AG04450 (cell line): ENCODE data around the gene ATM. TPM values are rescaled to one million over a fixed set of nuclear protein-coding genes. Genes with fewer than 3 reads are reported as not detected.
"Not testable (repeated sequence)": the region's sequence is repeated elsewhere in the genome, so short reads cannot be mapped to it uniquely, and the experiment has no call there.

Experiments used
- CTCF ChIA-PET: fragments of 300-600, 350-600 bp; formaldehyde crosslinking; extraction: SDS; loops from one replicate; lab custom pipeline; 2022; ENCODE audit warnings: antibody characterized with exemption, inconsistent platforms; lab: Charles Lee
- POLR2A ChIA-PET: fragments of 350-600 bp; formaldehyde crosslinking; extraction: SDS; loops from one replicate; lab custom pipeline; 2021; ENCODE audit warnings: antibody characterized with exemption, inconsistent platforms; lab: Yijun Ruan, JAX
- DNase-seq: peaks from one replicate; pipeline ENCODE4 v3.0.0-alpha.2; 2011; ENCODE audit warnings: low read depth, low spot score
- H3K27ac ChIP-seq: one replicate; pipeline ENCODE4 v1.5.1; 2012; ENCODE audit warnings: low read depth, low read length, control low read depth
- H3K27me3 ChIP-seq: one replicate; pipeline ENCODE4 v1.6.0; 2012; ENCODE audit warnings: low read length; ENCODE audit not compliant: control insufficient read depth, insufficient read depth
- H3K4me3 ChIP-seq: 2 replicates; pipeline ENCODE4 v1.5.1; 2011; ENCODE audit warnings: mild to moderate bottlenecking, low read depth, low read length, control low read depth
- H3K9me3 ChIP-seq: 2 replicates; pipeline ENCODE4 v1.5.1; 2012; ENCODE audit warnings: low read length; ENCODE audit not compliant: control insufficient read depth, insufficient read depth
- polyA plus RNA-seq: library from polyadenylated mRNA; depleted of rRNA; stranded (reverse); fragments of >200 nt; gene quantifications from 2 replicates; pipeline ENCODE4 v1.2.3, GENCODE V29; 2011
- TF ChIP-seq, protein P1 (sequence below): IDR thresholded peaks from 2 replicates; pipeline ENCODE4 v1.5.1; 2011; ENCODE audit warnings: low read depth, low read length, control low read depth, inconsistent platforms

The ATM gene
- polyA plus RNA-seq, 1 experiment, result 53.2 TPM

DNA sequence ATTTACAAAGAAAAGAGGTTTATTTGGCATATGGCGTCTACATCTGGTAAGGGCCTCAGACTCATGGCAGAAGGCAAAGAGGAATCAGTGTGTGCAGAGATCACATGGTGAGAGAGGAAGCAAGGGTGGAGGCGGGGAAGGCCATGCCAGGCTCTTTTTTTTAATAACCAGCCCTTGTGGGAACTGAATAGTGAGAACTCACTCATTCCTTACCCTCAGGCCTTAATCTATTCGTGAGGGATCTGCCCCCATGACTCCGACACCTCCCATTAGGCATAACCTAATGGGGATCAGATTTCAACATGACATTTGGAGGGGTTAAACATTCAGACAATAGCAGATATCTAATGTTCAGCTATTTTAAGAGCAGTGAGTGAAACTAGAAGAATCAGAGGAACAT is 55.7 kb downstream of the ATM start:
- H3K9me3 ChIP-seq, result no peaks in the 10 kb centered on the region
- no peak for DNase-seq
- CTCF ChIA-PET, result no interaction called here
- POLR2A ChIA-PET, result no interaction called here
- H3K27me3 ChIP-seq, result no peaks in the 10 kb centered on the region
- no peak overlapping the region for H3K4me3 ChIP-seq
- no peak overlapping the region for H3K27ac ChIP-seq
- TF ChIP-seq, protein P1, sequence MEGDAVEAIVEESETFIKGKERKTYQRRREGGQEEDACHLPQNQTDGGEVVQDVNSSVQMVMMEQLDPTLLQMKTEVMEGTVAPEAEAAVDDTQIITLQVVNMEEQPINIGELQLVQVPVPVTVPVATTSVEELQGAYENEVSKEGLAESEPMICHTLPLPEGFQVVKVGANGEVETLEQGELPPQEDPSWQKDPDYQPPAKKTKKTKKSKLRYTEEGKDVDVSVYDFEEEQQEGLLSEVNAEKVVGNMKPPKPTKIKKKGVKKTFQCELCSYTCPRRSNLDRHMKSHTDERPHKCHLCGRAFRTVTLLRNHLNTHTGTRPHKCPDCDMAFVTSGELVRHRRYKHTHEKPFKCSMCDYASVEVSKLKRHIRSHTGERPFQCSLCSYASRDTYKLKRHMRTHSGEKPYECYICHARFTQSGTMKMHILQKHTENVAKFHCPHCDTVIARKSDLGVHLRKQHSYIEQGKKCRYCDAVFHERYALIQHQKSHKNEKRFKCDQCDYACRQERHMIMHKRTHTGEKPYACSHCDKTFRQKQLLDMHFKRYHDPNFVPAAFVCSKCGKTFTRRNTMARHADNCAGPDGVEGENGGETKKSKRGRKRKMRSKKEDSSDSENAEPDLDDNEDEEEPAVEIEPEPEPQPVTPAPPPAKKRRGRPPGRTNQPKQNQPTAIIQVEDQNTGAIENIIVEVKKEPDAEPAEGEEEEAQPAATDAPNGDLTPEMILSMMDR, result no peak

DNA sequence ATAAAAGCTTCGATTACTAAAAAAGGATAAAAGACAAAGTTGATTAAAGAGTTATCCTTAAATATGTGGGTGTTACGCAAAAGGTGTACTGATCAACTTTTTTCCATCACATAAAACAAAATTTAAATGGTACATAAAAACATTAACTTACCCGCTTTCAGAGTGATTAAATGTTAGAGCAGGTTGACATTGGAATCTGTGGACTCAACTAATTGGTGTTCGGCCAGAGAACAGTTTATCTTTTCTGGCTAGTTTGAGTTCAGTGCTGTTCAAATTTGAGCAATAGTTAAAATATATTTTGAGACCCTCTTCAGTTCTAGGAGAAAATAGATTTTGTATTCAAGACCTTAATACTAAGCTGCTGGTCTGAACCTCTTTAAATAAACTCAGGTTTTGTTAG is 56.1 kb downstream of the ATM start:
- ChIA-PET CTCF (interaction anchor here (1.4 kb wide), 1 partner anchor 56 kb away, joined by 3 read pairs; the partner anchor contains the start of gene ATM), POLR2A (no interaction called here)

DNA sequence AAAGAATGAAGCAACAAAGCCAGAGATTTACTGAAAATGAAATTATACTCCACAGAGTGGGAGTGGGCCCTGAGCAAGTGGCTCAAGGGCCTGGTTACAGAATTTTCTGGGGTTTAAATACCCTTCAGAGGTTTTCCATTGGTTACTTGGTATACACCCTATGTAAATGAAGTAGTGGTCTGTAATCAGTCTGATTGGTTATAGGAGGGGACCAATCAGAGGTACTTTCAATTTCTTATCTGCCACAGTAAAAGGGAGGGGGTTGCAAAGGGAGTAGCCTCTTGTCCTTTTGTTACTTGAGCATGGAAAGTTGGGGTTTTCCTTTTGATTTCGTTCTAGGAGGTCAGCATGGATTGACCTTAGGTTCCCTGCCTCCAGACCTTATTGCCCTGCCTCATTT is 63.5 kb downstream of the ATM start:
- ChIA-PET POLR2A (no interaction called here), CTCF (no interaction called here)
- Histone ChIP-seq H3K27ac (no peak overlapping the region), H3K27me3 (no peaks in the 10 kb centered on the region), H3K4me3 (no peak overlapping the region), H3K9me3 (no peaks in the 10 kb centered on the region)
- no peak for DNase-seq
- TF ChIP-seq, protein P1, result no peak

More for the DNA sequence above, 56.1 kb downstream of the ATM start:
- H3K9me3 ChIP-seq, result no peaks in the 10 kb centered on the region
- TF ChIP-seq, protein P1, result no peak
- H3K4me3 ChIP-seq, result no peak overlapping the region
- H3K27ac ChIP-seq, result no peak overlapping the region
- no peaks in the 10 kb centered on the region for H3K27me3 ChIP-seq
- no peak for DNase-seq

DNA sequence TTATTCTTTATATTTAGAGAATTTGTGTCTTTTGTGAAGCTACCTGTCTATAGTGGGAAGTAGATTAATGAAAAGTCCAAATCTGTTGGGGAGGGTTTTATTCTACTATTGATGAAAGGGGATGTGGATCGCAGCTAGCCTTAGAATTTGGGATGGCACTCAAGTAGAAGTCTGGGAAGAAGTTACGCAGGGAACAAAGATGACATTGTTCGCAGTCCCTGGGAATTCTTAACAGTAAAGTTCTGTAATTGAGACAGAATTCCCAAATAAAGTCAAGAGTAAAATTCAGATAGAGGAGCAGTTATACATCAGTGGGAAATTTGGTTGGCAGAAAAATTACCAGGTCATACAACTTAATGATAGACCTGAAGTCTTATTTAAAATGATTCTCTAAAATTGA is 64.1 kb downstream of the ATM start:
- Histone ChIP-seq H3K9me3 (no peaks in the 10 kb centered on the region), H3K27me3 (no peaks in the 10 kb centered on the region), H3K4me3 (no peak overlapping the region), H3K27ac (no peak overlapping the region)
- TF ChIP-seq, protein P1, result no peak
- ChIA-PET POLR2A (no interaction called here), CTCF (interaction anchor here (0.6 to 0.7 kb wide), 3 partner anchors 10 to 127 kb away, joined by 3 read pairs; no protein-coding TSS in a partner anchor)
- no peak for DNase-seq

DNA sequence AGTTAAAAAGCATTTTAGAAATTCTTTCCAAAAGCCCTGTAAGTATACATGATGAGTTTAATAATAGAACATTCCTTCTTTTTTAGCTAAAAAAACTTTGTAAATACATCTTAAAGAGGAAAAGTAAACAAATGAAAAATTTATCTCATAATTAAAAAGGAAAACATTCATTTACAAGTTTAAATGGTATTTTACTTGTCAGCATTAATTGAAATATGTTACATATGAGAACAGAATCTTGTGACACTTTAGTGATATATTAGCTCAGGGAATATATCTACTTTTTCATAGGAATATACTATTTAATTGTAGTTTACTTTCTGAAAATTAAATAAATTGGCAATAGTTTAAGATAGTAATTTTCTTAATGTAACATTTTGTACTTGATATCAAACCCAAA is 66.2 kb downstream of the ATM start:
- H3K27me3 ChIP-seq, DNase-seq, H3K27ac ChIP-seq, POLR2A ChIA-PET, H3K4me3 ChIP-seq, H3K9me3 ChIP-seq, CTCF ChIA-PET: not testable (repeated sequence)

DNA sequence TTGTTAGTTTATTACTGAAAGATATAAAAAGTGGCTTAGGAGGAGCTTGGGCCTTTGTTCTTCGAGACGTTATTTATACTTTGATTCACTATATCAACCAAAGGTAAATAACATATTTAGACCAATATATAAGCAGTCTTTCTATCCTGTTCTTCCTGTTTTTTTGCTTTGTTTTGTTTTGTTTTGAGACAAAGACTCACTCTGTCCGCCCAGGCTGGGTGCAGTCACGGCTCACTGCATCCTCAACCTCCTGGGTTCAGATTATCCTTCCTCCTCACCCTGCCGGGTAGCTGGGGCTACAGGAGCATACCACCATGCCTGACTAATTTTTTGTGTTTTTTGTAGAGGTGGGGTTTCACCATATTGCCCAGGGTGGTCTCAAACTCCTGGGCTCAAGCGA is 66.8 kb downstream of the ATM start:
- Histone ChIP-seq H3K27ac (no peak overlapping the region), H3K4me3 (no peak overlapping the region), H3K27me3 (no peaks in the 10 kb centered on the region), H3K9me3 (no peaks in the 10 kb centered on the region)
- TF ChIP-seq, protein P1, result no peak
- ChIA-PET POLR2A (interaction anchor here (0.6 kb wide), 1 partner anchor 44 kb away, joined by 5 read pairs; no protein-coding TSS in a partner anchor), CTCF (no interaction called here)
- no peak for DNase-seq
